Measurements from ENCODE around the gene IL21. TPM values are rescaled to one million over a fixed set of nuclear protein-coding genes. Genes with fewer than 3 reads are reported as not detected.
"Not testable (repeated sequence)": the region's sequence is repeated elsewhere in the genome, so short reads cannot be mapped to it uniquely, and the experiment has no call there.

Gene IL21
- 1 to 10 TPM; 3.2 to 4.8 TPM for total RNA-seq

- CTCF ChIA-PET, result interaction anchor here (1.6 kb wide), 1 partner anchor 40 kb away, joined by 3 read pairs; no protein-coding TSS in a partner anchor
- POLR2A ChIA-PET, result no interaction called here
Observed at GRCh38 chr4:122621016-122621507, at the start of gene IL21. Gene IL21, minus strand, starts transcription at chr4:122621066. Its CDS starts 55 bp downstream, at chr4:122621011.

DNA sequence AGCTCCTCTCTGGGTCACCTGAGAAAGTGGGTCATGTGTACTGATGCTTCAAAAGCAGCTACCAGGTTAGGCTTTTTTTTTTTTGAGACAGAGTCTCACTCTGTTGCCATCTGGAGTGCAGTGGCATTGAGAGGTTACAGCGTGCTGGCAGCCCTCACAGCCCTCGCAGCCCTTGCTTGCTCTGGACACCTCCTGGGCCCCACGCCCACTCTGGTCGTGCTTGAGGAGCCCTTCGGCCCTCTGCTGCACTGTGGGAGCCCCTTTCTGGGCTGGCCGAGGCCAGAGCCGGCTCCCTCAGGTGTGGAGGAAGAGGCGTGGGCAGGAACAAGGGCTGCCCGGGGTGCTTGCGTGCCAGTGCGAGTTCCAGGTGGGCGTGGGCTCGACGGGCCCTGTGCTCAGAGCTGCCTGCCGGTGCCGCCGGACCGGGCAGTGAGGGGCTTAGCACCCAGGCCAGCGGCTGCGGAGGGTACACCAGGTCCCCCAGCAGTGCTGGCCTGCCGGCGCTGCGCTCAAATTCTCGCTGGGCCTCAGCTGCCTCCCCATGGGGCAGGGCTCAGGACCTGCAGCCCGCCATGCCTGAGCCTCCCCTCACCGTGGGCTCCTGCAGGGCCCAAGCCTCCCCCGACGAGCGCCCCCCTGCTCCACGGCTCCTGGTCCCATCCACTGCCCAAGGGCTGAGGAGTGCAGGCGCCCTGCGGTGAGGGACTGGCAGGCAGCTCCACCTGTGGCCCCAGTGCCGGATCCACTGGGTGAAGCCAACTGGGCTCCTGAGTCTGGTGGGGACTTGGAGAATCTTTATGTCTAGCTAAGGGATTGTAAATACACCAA is 49.3 kb upstream of the IL21 start:
- CTCF ChIA-PET, result interaction anchor here (0.7 to 1.7 kb wide), 2 partner anchors 40 to 63 kb away, joined by 3 to 5 read pairs; no protein-coding TSS in a partner anchor
- POLR2A ChIA-PET, result no interaction called here

- POLR2A ChIA-PET, result no interaction called here
- CTCF ChIA-PET, result no interaction called here
Observed at GRCh38 chr4:122668241-122668640, 47.4 kb upstream of the IL21 start.

- CTCF ChIA-PET, result interaction anchor here (1.3 kb wide), 1 partner anchor 63 kb away, joined by 3 read pairs; no protein-coding TSS in a partner anchor
Observed at GRCh38 chr4:122666527-122667245, 45.8 kb upstream of the IL21 start.

DNA sequence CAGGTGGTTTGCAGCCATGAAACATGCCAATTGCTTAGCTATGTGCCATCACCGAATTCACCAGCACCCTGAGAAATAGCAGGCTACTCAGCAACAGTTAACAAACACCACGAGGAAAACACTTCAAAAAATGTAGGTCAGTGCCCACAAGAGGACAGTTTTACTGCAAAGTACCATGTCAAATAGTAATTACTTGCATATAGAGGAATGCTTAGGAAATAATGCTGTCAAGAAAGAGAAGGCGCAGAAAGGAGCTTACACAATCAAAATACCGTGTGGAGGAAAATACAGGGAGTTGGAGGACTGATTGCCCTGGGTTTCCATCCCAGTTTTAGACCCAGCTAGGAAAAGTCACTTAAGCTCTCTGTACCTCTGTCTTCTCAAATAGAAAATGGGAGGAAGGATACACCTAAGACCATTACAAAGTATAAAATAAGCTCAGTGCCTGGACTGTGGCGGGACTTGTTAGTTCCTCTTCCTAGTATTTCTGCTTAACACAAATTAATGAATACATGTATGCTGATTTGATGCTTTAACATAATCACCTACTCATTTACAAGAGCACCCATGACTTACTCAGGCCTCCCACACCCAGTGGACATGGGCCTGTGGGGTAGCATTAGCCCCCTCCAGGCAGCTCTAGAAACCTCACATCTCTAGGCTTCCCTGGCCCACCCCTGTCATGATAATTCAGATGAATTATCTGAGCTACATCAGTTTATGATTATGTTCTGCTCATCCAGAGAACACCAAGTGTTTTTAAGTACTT is 44.5 kb upstream of the IL21 start:
- ChIA-PET POLR2A (no interaction called here), CTCF (interaction anchor here (0.7 to 1.4 kb wide), 2 partner anchors 18 to 52 kb away, joined by 3 read pairs; no protein-coding TSS in a partner anchor)

More at GRCh38 chr4:122666527-122667245, 45.8 kb upstream of the IL21 start:
- POLR2A ChIA-PET, result no interaction called here

GRCh38 chr4:122663814-122664610 is 43.1 kb upstream of the IL21 start:
- CTCF ChIA-PET, result interaction anchor here (0.7 to 1.4 kb wide), 2 partner anchors 16 to 53 kb away, joined by 3 read pairs; no protein-coding TSS in a partner anchor
- POLR2A ChIA-PET, result no interaction called here

DNA sequence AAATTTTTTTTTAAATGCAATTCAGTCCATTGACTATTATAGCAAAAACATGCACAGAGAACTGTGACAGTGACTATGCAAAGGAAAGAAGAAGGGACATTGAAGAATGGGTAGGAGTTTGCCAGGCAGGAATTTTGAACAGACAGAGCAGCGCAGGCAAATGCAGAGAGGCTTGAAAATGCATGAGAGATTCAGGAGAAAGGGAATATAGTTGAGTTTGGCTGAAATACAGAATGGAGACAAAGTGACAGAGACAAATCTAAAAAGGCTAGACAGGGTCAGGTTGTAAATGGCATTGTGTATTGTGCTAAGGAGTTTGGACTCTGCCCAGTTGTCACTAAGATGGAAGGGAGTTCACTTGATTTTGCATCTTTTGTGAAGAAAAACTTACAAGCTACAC is 42.4 kb upstream of the IL21 start:
- CTCF ChIA-PET, result no interaction called here
- POLR2A ChIA-PET, result no interaction called here

GRCh38 chr4:122662701-122663100 is 41.8 kb upstream of the IL21 start:
- CTCF ChIA-PET, result no interaction called here
- POLR2A ChIA-PET, result no interaction called here

- CTCF ChIA-PET, result interaction anchor here (0.9 kb wide), 1 partner anchor 41 kb away, joined by 3 read pairs; the partner anchor contains the start of gene IL21
- POLR2A ChIA-PET, result no interaction called here
Observed at GRCh38 chr4:122661176-122662160, 40.6 kb upstream of the IL21 start.

GRCh38 chr4:122658818-122659295 is 38.0 kb upstream of the IL21 start:
- ChIA-PET CTCF (interaction anchor here (0.6 to 1.0 kb wide), 2 partner anchors 29 to 401 kb away, joined by 3 read pairs; no protein-coding TSS in a partner anchor), POLR2A (interaction anchor here (0.7 kb wide), 1 partner anchor 54 kb away, joined by 5 read pairs; no protein-coding TSS in a partner anchor)

DNA sequence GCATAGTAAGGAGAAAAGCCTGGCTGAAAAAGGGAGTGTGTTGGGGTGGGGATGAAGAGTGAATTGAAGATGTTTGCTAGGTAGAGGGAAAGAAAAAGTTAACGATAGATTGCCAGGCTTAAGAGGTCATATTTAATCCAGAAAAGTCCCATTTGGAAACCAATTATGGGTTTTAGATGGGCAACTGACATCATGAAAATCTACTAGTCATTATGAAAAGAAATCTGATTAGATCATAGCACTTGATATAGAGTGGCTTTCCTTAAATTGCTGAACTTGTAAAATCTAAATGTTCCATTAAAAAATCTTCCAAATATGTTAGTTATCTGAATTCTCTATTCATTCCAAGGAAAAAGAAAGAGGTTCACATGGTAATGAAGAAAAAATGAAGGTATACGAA is 37.5 kb upstream of the IL21 start:
- CTCF ChIA-PET, result interaction anchor here (1.7 kb wide), 1 partner anchor 26 kb away, joined by 4 read pairs; no protein-coding TSS in a partner anchor
- POLR2A ChIA-PET, result interaction anchor here (0.7 kb wide), 1 partner anchor 55 kb away, joined by 5 read pairs; no protein-coding TSS in a partner anchor

DNA sequence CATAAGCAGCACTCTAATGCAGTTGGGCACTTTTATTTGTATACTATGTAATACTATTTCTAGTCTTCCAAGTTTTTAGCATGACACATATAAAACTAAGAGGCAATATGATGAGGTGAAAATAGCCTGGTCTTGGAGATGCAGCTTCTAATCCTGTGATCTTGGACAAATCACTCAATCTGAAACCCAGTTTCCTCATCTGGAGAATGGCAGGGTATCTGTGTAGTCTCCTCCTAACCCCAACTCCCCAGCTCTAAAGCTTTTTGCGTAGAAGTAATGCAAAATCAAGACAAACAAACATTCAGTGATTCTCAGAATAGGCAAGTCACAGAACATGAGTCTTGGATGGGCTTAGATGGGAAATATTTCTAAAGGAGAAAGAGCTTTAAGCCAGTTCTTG is 36.7 kb upstream of the IL21 start:
- ChIA-PET POLR2A (no interaction called here), CTCF (interaction anchor here (1.7 kb wide), 1 partner anchor 25 kb away, joined by 4 read pairs; no protein-coding TSS in a partner anchor)

DNA sequence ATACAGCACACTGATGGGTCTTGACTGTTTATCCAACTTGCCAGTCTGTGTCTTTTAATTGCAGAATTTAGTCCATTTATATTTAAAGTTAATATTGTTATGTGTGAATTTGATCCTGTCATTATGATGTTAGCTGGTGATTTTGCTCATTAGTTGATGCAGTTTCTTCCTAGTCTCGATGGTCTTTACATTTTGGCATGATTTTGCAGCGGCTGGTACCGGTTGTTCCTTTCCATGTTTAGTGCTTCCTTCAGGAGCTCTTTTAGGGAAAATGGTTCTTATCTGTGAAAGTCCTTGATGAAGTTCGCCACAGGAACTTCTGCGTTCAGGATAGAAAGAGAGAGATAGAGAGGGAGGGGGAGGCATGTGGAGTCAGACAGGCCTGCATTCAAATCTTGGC is 35.7 kb upstream of the IL21 start:
- CTCF ChIA-PET, result interaction anchor here (0.6 to 1.7 kb wide), 2 partner anchors 24 to 208 kb away, joined by 4 to 5 read pairs; no protein-coding TSS in a partner anchor
- POLR2A ChIA-PET, result not testable (repeated sequence)

DNA sequence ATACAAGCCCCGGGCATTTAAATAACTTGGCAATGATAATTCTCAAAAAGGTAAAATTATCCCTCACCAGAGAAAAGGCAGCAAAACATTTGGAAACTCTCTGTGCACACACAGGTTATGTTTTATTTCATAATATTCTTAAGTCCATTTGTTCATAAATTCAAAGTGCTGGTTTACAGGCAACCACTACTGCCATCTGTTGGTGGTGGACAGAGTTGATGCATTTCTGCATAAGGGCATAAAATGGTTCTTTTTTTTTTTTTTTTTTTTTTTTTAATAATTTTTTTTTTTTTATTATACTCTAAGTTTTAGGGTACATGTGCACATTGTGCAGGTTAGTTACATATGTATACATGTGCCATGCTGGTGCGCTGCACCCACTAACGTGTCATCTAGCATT is 31.5 kb upstream of the IL21 start:
- ChIA-PET POLR2A (no interaction called here), CTCF (interaction anchor here (1.5 kb wide), 1 partner anchor 118 kb away, joined by 7 read pairs; no protein-coding TSS in a partner anchor)

DNA sequence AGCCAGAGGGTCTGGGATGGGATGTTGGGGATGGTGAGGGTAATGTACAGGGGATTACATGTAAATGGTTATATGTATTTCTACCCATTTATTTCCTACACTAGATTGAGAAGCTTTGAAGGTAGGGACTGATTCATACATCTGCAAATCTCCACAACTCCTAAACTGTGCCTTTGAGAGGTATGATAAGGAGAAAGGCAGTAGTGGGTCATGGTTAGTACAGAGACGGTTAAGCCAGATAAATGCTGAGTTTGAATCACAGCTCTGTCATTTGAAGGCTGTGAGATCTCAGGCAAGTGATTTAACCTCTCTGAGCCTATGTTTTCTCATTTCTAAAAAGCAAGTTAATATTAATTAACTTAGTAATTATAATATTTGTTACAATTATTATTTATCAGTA is 29.3 kb upstream of the IL21 start:
- ChIA-PET POLR2A (no interaction called here), CTCF (interaction anchor here (0.7 kb wide), 1 partner anchor 19 kb away, joined by 5 read pairs; no protein-coding TSS in a partner anchor)

DNA sequence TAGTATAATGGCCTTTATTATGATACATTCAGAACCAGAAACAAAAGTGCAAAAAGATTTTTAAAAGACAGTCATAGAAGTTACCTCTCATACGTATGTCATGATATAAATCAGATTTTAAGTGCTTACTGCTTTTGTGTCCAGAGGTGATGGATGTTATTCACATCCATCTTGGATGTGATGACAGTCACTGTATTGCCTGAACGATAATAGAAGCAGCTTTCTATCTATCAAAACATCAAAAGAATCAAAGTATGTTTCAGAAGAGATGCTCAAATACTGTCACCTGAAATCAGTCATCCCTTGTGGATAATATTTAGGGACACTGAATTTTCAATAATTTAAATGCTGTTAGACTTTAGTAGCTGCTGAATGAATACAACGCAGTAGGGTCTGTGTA is 26.8 kb upstream of the IL21 start:
- ChIA-PET CTCF (interaction anchor here (1.0 kb wide), 1 partner anchor 17 kb away, joined by 3 read pairs; no protein-coding TSS in a partner anchor), POLR2A (no interaction called here)

DNA sequence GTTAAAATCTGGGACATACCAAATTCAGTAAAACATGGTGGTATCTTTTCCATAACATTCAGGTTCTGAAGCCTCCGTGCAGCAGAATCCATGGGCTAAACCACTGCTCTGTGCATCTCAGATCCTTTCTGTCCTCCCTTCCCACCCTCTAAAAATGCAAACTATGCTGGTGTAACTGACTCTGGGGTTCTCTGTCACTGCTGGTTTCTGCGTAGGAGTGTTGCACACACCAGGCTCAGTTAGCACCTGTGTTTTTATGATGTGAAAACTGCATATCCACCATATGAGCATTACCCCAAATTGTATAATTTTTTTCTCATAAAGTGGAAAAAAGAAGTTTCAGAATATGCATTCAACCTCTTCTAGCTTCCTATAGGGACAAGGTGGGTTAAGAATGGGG is 22.4 kb upstream of the IL21 start:
- POLR2A ChIA-PET, result no interaction called here
- CTCF ChIA-PET, result no interaction called here
